Body of pancreas (tissue), 4 donors: Measurements from ENCODE around the gene FAM83F. TPM values are rescaled to one million over a fixed set of nuclear protein-coding genes. Genes with fewer than 3 reads are reported as not detected.

Source experiments
- ATAC-seq: fragments of 150-250 bp; one replicate; pipeline ENCODE4 v1.9.1; 2016
- DNase-seq, 4 donors: peaks; one replicate each; pipeline ENCODE4 v3.0.0-alpha.2; 2019
- H3K27ac ChIP-seq, 4 donors: fragments of 200-600 bp; sonication (generic); 1 replicate in 3 of 4; 2 replicates in 1 of 4; pipeline versions ENCODE4 v1.5.1 to v1.6.1; 2016 to 2019; ENCODE audit warnings: mild to moderate bottlenecking in 1 of 4, mixed read lengths in 1 of 4, moderate library complexity in 1 of 4
- H3K27me3 ChIP-seq, 2 donors: fragments of 200-600 bp; sonication (generic); one replicate each; pipeline ENCODE4 v1.6.0; 2016; ENCODE audit warnings: mild to moderate bottlenecking in 1 of 2
- H3K36me3 ChIP-seq, 2 donors: fragments of 200-600 bp; sonication (generic); replicated peaks in 1 of 2; 2 replicates each; pipeline ENCODE4 v1.5.1; 2016; ENCODE audit warnings: low read depth in 2 of 2; ENCODE audit not compliant: insufficient read depth in 1 of 2
- H3K4me1 ChIP-seq: fragments of 200-600 bp; sonication (generic); one replicate; pipeline ENCODE4 v1.6.0; 2016
- H3K4me3 ChIP-seq, 2 donors: fragments of 200-600 bp; sonication (generic); 1 replicate in 1 of 2; 2 replicates in 1 of 2; pipeline ENCODE4 v1.5.1; 2016 to 2019
- H3K9me3 ChIP-seq, 3 donors: fragments of 200-600 bp; sonication (generic); 1 replicate in 2 of 3; 2 replicates in 1 of 3; pipeline ENCODE4 v1.5.1; 2016
- CTCF ChIP-seq, 7 experiments: fragments of 450-650 bp in 4 of 7; fragments of 200-600 bp in 3 of 7; sonication (generic) in 3 of 7; IDR thresholded peaks; one replicate each; pipeline ENCODE4 v1.5.1; 2016 to 2019; ENCODE audit warnings: antibody characterized with exemption in 7 of 7
- POLR2A ChIP-seq, 3 donors: fragments of 450-650 bp; IDR thresholded peaks; one replicate each; pipeline ENCODE4 v1.6.1; 2016; ENCODE audit warnings: antibody characterized with exemption in 3 of 3, mild to moderate bottlenecking in 2 of 3
- WGBS, 2 donors: methylation state at CpG; one replicate each; pipeline ENCODE4 v1.1.5; 2017; 5-methylcytosine and 5-hydroxymethylcytosine counted together
- intact Hi-C: fragments of 100-400 bp; cut with DNase I; formaldehyde crosslinking; loops from one replicate; pipeline ENCODE4 v1.15.1; 2023
- total RNA-seq, 2 donors: library from RNA; depleted of rRNA; stranded (reverse); fragments of >200 nt; gene quantifications; one replicate each; pipeline ENCODE4 v1.1.0, GENCODE V29; 2016

The FAM83F gene
- total RNA-seq, 2 donors from 2014 or later = 8.9 to 9.1 TPM

DNA sequence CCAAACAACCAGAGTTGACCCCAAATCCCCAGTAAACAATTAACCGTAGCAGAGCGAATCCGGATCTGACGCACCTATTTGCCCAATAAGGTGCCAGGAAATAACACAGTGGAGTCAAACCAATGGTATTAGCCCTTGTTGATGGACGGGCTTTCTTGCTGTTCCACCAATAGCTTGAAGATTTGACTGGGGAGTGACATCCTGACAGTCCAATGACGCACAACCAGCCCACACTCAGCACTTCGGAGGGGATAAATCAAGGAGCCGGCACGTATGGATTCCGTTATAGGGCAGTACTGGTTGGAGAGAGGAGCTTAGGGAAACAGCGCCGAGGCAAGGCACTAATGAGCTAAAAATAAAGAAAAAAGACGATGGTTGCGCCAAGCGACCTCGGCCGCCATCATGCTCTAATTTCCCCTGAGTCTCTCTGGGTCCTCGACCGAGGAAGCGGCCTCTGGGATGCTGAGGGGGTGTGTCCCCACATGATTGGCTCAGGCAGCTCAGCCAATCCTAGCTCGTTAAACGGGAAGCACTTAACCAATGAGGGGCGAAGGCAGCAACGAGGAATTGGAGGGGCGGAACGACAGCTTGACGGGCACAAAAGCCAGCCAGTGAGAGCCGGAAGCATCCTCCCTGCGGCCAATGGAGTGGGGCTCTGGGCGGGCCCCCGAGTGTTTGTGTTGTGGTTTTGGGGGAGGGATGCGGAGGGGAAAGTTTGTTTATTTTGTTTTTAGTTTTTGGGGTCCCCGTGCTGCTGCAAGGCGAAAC, 49.5 kb downstream of the FAM83F start:
- DNase-seq (peak; percentile 97 to 99 (median 98)), ATAC-seq (peak; percentile 90)
- Histone ChIP-seq H3K4me1 (peaks cover 39% of the 10 kb centered on the region), H3K36me3 (no peaks in the 10 kb centered on the region), H3K9me3 (no peaks in the 10 kb centered on the region), H3K27ac (peak overlapping the region; percentile 84 to 96 (median 93)), H3K27me3 (no peaks in the 10 kb centered on the region), H3K4me3 (peak overlapping the region in 1 of 2 donors; percentile 87)
- intact Hi-C loops = loop anchor here (10.0 kb wide), 1 partner anchor 301 kb away; the partner anchor contains the start of gene ADSL
- WGBS, 2 donors = 0 to 1% methylated on average over 34 of the region's 34 CpGs
- peak; percentile 46 to 95 (median 93) for TF ChIP-seq POLR2A (IDR thresholded peaks at IDR 0.05)
- no peak for TF ChIP-seq CTCF (IDR thresholded peaks at IDR 0.05)

DNA sequence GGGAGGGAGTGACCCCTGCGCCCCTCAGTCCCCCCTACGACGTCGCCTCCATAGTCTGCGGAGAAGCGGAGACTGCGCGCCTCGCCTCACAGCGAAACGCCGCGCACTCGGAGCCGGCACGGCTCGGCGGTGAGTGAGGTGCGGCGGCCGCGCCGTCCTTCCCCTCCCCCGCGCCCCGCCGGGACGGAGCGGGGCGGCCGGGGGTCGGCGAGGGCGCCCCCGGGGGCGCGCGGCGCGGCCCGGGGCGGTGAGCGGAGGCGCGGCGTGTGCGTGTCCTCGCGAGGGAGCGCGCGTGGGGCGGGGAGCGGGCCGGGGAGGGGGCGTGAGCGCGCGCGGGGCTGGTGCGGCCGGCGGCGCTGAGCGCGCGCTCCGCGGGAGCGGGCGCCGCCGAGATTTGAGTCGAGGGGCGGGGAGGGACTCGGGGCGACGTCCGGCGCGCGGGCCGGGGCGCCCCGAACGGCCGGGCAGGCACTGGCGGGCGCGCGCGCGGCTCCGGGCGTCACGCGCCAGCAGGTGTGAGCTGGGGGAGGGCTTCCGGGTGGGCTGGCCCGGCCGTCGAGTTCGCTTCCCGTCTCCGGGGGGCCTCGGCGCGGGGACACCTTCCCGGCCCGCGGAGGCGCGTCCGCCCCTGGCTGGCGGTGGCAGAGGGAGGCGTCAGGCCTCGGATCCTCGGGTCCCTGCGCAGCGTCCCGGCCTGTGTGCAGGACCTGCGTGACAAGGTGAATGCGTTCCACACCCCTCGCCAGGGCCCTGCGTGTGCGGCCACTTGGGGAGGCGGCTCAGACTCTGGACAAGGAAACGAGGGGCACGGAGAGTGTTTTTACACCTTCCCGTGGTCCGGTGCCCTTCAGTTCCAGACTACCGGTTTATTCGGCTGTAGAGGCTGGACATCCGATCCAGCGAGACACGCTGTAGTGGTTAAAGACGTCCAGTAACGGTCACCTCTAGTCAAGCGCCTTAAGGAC, 50.4 kb downstream of the FAM83F start:
- H3K27ac ChIP-seq = peak overlapping the region; percentile 64 to 96 (median 82)
- DNase-seq = peak; percentile 56 to 69 (median 57)
- TF ChIP-seq CTCF (IDR thresholded peaks at IDR 0.05) (no peak), POLR2A (IDR thresholded peaks at IDR 0.05) (peak in 1 of 3 donors; percentile 40)
- H3K27me3 ChIP-seq = no peaks in the 10 kb centered on the region
- H3K4me1 ChIP-seq = peaks cover 38% of the 10 kb centered on the region
- 0% methylated on average over 19 to 86 of the region's 138 CpGs for WGBS, 2 donors
- no peaks in the 10 kb centered on the region for H3K36me3 ChIP-seq
- peak; percentile 28 for ATAC-seq
- no peaks in the 10 kb centered on the region for H3K9me3 ChIP-seq
- intact Hi-C loops = loop anchor here (10.0 kb wide), 1 partner anchor 300 kb away; the partner anchor contains the start of gene ADSL
- H3K4me3 ChIP-seq = peak overlapping the region; percentile 33 to 87

DNA sequence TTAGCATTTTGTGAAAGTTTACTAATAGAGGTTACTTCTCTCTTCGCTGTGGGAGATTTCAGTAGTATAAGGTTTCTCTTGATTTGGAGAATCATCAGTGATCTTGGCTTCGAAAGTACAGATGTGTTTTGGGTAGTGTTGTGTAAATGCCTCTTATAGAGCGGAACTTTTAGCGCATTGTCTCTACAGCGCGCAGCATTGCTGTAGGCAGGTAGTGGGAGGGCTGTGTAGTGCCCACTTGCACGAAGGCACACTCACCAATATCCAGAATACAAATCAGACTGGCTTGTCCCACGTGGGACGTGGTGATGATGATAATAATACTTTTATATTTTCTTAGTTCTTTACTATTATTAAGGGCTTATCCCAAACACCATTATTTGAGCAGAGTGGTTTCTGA, 51.4 kb downstream of the FAM83F start:
- Histone ChIP-seq H3K9me3 (no peaks in the 10 kb centered on the region), H3K4me1 (peaks cover 30% of the 10 kb centered on the region), H3K27me3 (no peaks in the 10 kb centered on the region), H3K36me3 (no peaks in the 10 kb centered on the region), H3K4me3 (no peak overlapping the region), H3K27ac (peak overlapping the region in 2 of 4 donors; percentile 72 to 87)
- no peak for DNase-seq
- no peak for TF ChIP-seq CTCF (IDR thresholded peaks at IDR 0.05)
- TF ChIP-seq POLR2A (IDR thresholded peaks at IDR 0.05) = no peak
- ATAC-seq = no peak
- 70 to 75% methylated on average over 9 of the region's 9 CpGs for WGBS, 2 donors
- intact Hi-C loops = loop anchor here (10.0 kb wide), 1 partner anchor 299 kb away; the partner anchor contains the start of gene ADSL

- 73 to 83% methylated on average over 3 of the region's 3 CpGs for WGBS, 2 donors
- intact Hi-C loops = loop anchor here (10.0 kb wide), 1 partner anchor 55 kb away; no protein-coding TSS in a partner anchor
- Histone ChIP-seq H3K27me3 (no peaks in the 10 kb centered on the region), H3K4me1 (peaks cover 18% of the 10 kb centered on the region), H3K4me3 (no peak overlapping the region), H3K36me3 (no peaks in the 10 kb centered on the region), H3K9me3 (no peaks in the 10 kb centered on the region), H3K27ac (no peak overlapping the region)
- DNase-seq = no peak
- TF ChIP-seq POLR2A (IDR thresholded peaks at IDR 0.05) (no peak), CTCF (IDR thresholded peaks at IDR 0.05) (no peak)
- no peak for ATAC-seq
Observed at GRCh38 chr22:40050258-40050657, 55.5 kb downstream of the FAM83F start.
